Cardiac muscle cell (in vitro differentiated cells and primary cell): ENCODE measurements around the gene POLDIP2. TPM values are rescaled to one million over a fixed set of nuclear protein-coding genes. Genes with fewer than 3 reads are reported as not detected.
"Not testable (repeated sequence)": the region's sequence is repeated elsewhere in the genome, so short reads cannot be mapped to it uniquely, and the experiment has no call there.

Experiments
- DNase-seq, 2 donors: peaks; one replicate each; pipeline versions ENCODE4 v3.0.0 to v3.0.0-alpha.2; 2010 to 2017; ENCODE audit warnings: low read depth in 1 of 2, low spot score in 1 of 2
- H3K27ac ChIP-seq: fragments of 200-600 bp; sonication (generic); 2 replicates; pipeline ENCODE4 v1.5.1; 2016
- H3K27me3 ChIP-seq: fragments of 200-600 bp; sonication (generic); 2 replicates; pipeline ENCODE4 v1.6.0; 2016; ENCODE audit warnings: control low read depth
- H3K36me3 ChIP-seq: fragments of 200-600 bp; sonication (generic); 2 replicates; pipeline ENCODE4 v1.5.1; 2016; ENCODE audit warnings: control low read depth
- H3K4me1 ChIP-seq: fragments of 200-600 bp; sonication (generic); 2 replicates; pipeline ENCODE4 v1.8.1; 2017; ENCODE audit warnings: low read depth, mild to moderate bottlenecking, mixed run types
- H3K4me3 ChIP-seq: fragments of 200-600 bp; sonication (generic); 2 replicates; pipeline ENCODE4 v1.5.1; 2016; ENCODE audit warnings: mild to moderate bottlenecking
- H3K9me3 ChIP-seq: fragments of 200-600 bp; sonication (generic); 2 replicates; pipeline ENCODE4 v1.5.1; 2017; ENCODE audit warnings: low read depth, mild to moderate bottlenecking, control low read depth
- CTCF ChIP-seq: IDR thresholded peaks from 2 replicates; pipeline ENCODE4 v1.5.1; 2012; ENCODE audit warnings: low read depth, mild to moderate bottlenecking, low read length
- polyA plus RNA-seq: library from polyadenylated mRNA; unstranded; fragments of >200 nt; fragmentation: Nextera tagmentation; extraction: Ambion mirVana; gene quantifications from 2 replicates; pipeline ENCODE4 v1.2.1, GENCODE V29; 2016
- total RNA-seq: library from RNA; depleted of rRNA; stranded (reverse); fragments of >200 nt; gene quantifications from 2 replicates; pipeline ENCODE4 v1.2.3, GENCODE V29; 2016

Gene POLDIP2
- total and polyA plus RNA-seq, 2 experiments from 2014 or later, result 124 to 147 TPM

- Histone ChIP-seq H3K4me1 (peaks cover 2% of the 10 kb centered on the region), H3K27me3 (no peaks in the 10 kb centered on the region), H3K27ac (peak overlapping the region; percentile 53), H3K36me3 (peaks cover 54% of the 10 kb centered on the region), H3K4me3 (no peak overlapping the region), H3K9me3 (no peaks in the 10 kb centered on the region)
- DNase-seq, result no peak
- no peak for TF ChIP-seq CTCF
Observed at GRCh38 chr17:28344011-28344410, 13.3 kb downstream of the POLDIP2 start.

GRCh38 chr17:28343491-28343932 lies 13.8 kb downstream of the POLDIP2 start:
- no peaks in the 10 kb centered on the region for H3K9me3 ChIP-seq
- peaks cover 2% of the 10 kb centered on the region for H3K4me1 ChIP-seq
- no peak overlapping the region for H3K4me3 ChIP-seq
- H3K36me3 ChIP-seq, result peaks cover 50% of the 10 kb centered on the region
- peak overlapping the region; percentile 53 for H3K27ac ChIP-seq
- no peak for TF ChIP-seq CTCF
- H3K27me3 ChIP-seq, result no peaks in the 10 kb centered on the region
- DNase-seq, result no peak

- no peak for TF ChIP-seq CTCF
- peaks cover 41% of the 10 kb centered on the region for H3K36me3 ChIP-seq
- H3K27ac ChIP-seq, result no peak overlapping the region
Observed at GRCh38 chr17:28342313-28342712, 15.0 kb downstream of the POLDIP2 start.

GRCh38 chr17:28341516-28341915 lies 15.8 kb downstream of the POLDIP2 start:
- H3K27ac ChIP-seq, result no peak overlapping the region
- H3K4me1 ChIP-seq, result no peaks in the 10 kb centered on the region
- H3K9me3 ChIP-seq, result no peaks in the 10 kb centered on the region
- TF ChIP-seq CTCF, result no peak
- peaks cover 41% of the 10 kb centered on the region for H3K36me3 ChIP-seq
- no peaks in the 10 kb centered on the region for H3K27me3 ChIP-seq
- H3K4me3 ChIP-seq, result no peak overlapping the region
- no peak for DNase-seq

More at GRCh38 chr17:28342313-28342712, 15.0 kb downstream of the POLDIP2 start:
- Histone ChIP-seq H3K4me1 (peaks cover 2% of the 10 kb centered on the region), H3K9me3 (no peaks in the 10 kb centered on the region), H3K4me3 (no peak overlapping the region), H3K27me3 (no peaks in the 10 kb centered on the region)
- no peak for DNase-seq

GRCh38 chr17:28340374-28340773 lies 17.0 kb downstream of the POLDIP2 start:
- H3K4me1 ChIP-seq, result no peaks in the 10 kb centered on the region
- no peak for DNase-seq
- peaks cover 41% of the 10 kb centered on the region for H3K36me3 ChIP-seq
- no peak for TF ChIP-seq CTCF
- no peak overlapping the region for H3K4me3 ChIP-seq
- H3K27ac ChIP-seq, result no peak overlapping the region
- H3K9me3 ChIP-seq, result no peaks in the 10 kb centered on the region
- H3K27me3 ChIP-seq, result no peaks in the 10 kb centered on the region

- H3K36me3 ChIP-seq, result peaks cover 32% of the 10 kb centered on the region
- no peaks in the 10 kb centered on the region for H3K27me3 ChIP-seq
- no peak overlapping the region for H3K4me3 ChIP-seq
- DNase-seq, result no peak
- H3K27ac ChIP-seq, result no peak overlapping the region
- peaks cover 3% of the 10 kb centered on the region for H3K4me1 ChIP-seq
- no peaks in the 10 kb centered on the region for H3K9me3 ChIP-seq
- TF ChIP-seq CTCF, result no peak
Observed at GRCh38 chr17:28339431-28339830, 17.9 kb downstream of the POLDIP2 start.

GRCh38 chr17:28338769-28339212 lies 18.5 kb downstream of the POLDIP2 start:
- peaks cover 32% of the 10 kb centered on the region for H3K36me3 ChIP-seq
- not testable (repeated sequence) for H3K27ac ChIP-seq, H3K27me3 ChIP-seq, H3K4me1 ChIP-seq, DNase-seq, H3K4me3 ChIP-seq, H3K9me3 ChIP-seq
